ENCODE results near the gene SLC35G4. TPM values are rescaled to one million over a fixed set of nuclear protein-coding genes. Genes with fewer than 3 reads are reported as not detected.
"Not testable (repeated sequence)": the region's sequence is repeated elsewhere in the genome, so short reads cannot be mapped to it uniquely, and the experiment has no call there.

The SLC35G4 gene
- not detected in 2 replicates for total RNA-seq (2014; rRNA removed; shearing (Covaris generic))

GRCh38 chr18:11609488-11609887 is at the start of gene SLC35G4:
Gene SLC35G4, plus strand, starts transcription at chr18:11609596. Its CDS starts 0 bp downstream, at chr18:11609596.
- not testable (repeated sequence) for DNase-seq (ENCODE audit: low spot score)

GRCh38 chr18:11561293-11561692 is 48.1 kb upstream of the SLC35G4 start:
- no peak for DNase-seq (ENCODE audit: low spot score)

GRCh38 chr18:11565716-11566115 is 43.7 kb upstream of the SLC35G4 start:
- DNase-seq (ENCODE audit: low spot score): no peak

GRCh38 chr18:11566236-11566965 is 43.0 kb upstream of the SLC35G4 start:
- no peak for DNase-seq (ENCODE audit: low spot score)

DNA sequence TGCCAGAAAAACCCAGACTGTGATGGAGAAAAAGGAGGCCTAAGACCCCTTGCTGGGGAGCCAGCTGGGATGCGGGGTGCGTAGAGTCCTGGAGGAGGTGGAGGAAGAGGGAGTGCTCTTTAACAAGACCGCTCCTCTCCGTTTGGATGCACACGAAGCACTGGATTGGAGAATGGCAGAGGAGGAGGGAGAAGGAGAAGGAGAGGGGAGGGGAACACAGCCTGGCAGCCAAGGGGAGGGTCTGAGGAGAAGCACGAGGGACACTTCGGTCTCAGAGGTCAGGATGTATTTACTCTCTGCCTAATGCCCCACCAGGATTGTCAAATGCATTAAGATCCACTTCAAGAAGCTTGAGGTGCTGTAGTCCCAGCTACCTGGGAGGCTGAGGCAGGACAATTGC is 42.0 kb upstream of the SLC35G4 start:
- no peak for DNase-seq (ENCODE audit: low spot score)

- DNase-seq (ENCODE audit: low spot score): no peak
These were observed 39.3 kb upstream of the SLC35G4 start for GRCh38 chr18:11570073-11570588.

- peak; percentile 31 for DNase-seq (ENCODE audit: low spot score)
These were observed 38.5 kb upstream of the SLC35G4 start for GRCh38 chr18:11570769-11571412.

DNA sequence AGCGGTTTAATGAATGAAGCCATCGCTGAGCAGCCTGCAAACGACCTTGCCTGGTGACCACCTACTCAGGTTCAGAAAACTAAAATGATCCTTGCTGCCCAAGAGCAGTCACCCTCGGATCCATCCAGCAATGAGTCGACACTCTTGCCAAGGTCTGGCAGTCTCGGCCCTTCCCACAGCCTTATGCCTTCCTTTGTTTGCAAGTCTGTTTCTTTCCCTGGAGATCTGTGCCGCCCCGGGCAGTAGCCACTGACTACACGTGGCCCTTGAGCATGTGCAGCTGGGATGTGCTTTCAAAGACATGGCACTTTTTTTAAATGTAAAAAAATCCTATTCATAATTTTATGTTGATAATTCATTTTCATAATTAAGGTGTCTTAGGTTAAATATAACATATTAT is 37.2 kb upstream of the SLC35G4 start:
- DNase-seq (ENCODE audit: low spot score): no peak

DNA sequence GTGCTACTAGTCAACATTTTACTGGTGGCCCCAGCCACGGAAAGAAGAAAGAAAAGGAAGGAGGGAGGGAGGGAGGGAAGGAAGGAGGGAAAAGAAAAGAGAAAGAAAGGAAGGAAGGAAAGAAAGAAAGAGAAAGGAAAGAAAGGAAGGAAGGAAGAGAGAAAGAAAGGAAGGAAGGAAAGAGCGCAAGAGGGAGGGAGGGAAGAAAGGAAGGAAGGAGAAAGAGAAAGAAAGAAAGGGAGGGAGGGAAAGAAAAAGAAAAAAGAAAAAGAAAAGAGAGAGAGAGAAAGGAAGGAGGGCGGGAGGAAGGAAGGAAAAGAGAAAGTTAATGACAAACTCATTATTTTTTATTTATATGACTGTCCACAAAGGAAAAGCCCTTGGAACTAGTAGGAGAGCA is 34.9 kb upstream of the SLC35G4 start:
- no peak for DNase-seq (ENCODE audit: low spot score)

DNA sequence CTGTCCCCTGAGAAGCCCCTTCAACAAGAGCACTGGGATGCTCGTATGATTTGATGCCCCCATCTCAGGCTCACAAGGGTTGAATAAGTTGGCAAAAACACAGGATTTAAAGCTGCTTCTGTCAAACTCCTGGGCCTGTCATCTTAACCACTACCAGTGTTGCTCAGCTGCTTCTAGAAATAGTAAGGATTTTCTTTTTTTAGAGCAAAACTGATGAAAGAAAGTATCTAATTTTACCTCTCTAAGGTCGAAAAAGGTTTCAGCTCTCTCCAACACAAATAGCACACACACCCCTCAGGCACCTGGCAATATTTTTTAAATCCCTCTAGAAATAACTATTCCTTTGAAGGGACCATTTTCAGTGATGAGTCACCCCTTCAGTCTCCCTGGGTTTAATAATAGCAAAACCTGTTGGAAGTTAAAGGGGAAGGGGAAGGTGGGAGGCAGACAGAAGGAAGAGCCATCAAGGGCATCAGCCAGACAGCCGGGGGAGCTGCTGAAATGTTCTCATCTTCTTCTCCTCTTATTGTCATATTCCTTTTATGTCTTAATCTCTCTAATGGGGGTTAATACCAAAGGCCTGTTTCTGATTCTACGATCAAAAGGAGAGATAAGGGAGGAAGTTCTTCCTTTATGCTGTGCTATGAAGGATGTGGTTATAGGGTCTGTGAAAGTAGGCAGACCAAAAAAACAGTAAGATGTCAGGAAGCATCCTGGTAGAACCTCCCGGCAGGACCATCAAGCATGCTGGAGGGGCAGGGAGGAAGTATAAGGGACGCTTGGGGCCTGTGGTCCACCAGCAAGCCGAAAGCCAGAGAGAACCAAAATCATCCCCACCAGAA is 31.9 kb upstream of the SLC35G4 start:
- no peak for DNase-seq (ENCODE audit: low spot score)

- no peak for DNase-seq (ENCODE audit: low spot score)
These were observed 30.6 kb upstream of the SLC35G4 start for GRCh38 chr18:11578799-11579198.

- no peak for DNase-seq (ENCODE audit: low spot score)
These were observed 29.5 kb upstream of the SLC35G4 start for GRCh38 chr18:11579916-11580315.

DNA sequence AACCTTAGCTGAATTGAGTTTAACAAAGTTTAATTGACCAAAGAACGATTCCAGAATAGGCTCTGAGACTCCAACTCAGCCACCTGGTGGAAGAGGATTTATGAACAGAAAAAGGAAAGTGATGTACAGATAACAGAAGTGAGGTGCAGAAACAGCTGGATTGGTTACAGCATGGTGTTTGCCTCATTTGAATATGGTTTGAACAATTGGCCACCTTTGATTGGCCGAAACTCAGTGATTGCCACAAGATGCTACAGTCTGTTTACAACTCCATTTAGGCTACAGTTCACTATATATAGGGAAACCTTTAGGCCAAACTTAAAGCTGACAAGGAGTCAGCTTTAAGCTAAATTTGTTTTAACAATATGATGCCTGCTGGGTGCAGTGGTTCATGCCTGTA is 28.1 kb upstream of the SLC35G4 start:
- no peak for DNase-seq (ENCODE audit: low spot score)

DNA sequence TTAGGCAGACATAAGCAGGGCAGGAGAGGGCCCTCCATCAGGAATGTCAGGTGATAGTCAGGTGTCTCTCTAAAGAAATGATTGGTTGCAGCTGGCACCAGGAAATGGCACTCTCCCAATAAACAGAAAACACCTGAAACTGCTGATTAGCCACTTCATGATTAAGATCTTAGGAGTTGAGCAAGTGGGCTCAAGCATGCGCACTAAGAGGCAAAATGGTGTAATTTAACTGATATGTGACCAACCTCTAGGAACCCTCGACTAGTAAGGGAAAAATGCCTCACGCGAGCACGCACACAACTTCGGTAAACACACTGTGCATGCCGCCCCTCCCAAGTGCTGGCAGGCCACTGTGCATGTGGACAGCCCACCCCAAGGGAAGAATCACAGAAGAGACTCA is 23.8 kb upstream of the SLC35G4 start:
- DNase-seq (ENCODE audit: low spot score): no peak

DNA sequence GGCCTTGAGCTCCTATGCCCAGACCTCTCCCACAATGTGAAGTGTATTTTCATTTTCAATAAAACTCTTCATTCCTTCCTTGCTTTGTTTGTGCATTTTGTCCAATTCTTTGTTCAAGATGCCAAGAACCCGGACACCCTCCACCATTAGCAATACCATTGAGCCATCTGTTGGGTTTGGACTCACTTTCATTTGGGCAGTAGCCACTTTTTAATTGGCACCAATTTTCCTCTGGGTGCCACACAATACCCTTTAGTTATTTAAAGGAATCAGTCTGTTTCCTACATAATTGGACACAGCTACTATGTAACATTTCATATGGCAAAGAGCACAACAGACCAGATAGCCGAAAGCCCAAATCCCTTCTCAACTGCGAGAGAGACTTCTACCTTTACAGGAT is 22.5 kb upstream of the SLC35G4 start:
- DNase-seq (ENCODE audit: low spot score): no peak

GRCh38 chr18:11587432-11587831 is 22.0 kb upstream of the SLC35G4 start:
- no peak for DNase-seq (ENCODE audit: low spot score)

- DNase-seq (ENCODE audit: low spot score): no peak
These were observed 21.6 kb upstream of the SLC35G4 start for GRCh38 chr18:11587846-11588245.

- DNase-seq (ENCODE audit: low spot score): no peak
These were observed 17.4 kb upstream of the SLC35G4 start for GRCh38 chr18:11591957-11592356.

GRCh38 chr18:11600321-11600720 is 9.1 kb upstream of the SLC35G4 start:
- no peak for DNase-seq (ENCODE audit: low spot score)

- DNase-seq (ENCODE audit: low spot score): no peak
These were observed 1.5 kb upstream of the SLC35G4 start for GRCh38 chr18:11607906-11608305.

DNA sequence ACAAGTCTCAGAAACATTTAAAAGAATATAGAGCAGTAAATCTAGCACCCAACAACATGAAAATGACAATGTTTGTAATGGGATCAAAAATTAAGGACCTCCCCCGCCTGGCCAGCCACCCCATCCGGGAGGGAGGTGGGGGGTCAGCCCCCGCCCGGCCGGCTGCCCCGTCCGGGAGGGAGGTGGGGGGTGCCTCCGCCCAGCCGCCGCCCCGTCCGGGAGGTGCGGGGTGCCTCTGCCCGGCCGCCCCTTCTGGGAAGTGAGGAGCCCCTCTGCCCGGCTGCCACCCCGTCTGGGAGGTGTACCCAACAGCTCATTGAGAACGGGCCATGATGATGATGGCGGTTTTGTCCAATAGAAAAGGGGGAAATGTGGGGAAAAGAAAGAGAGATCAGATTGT is 778 bp upstream of the SLC35G4 start:
- not testable (repeated sequence) for DNase-seq (ENCODE audit: low spot score)

DNA sequence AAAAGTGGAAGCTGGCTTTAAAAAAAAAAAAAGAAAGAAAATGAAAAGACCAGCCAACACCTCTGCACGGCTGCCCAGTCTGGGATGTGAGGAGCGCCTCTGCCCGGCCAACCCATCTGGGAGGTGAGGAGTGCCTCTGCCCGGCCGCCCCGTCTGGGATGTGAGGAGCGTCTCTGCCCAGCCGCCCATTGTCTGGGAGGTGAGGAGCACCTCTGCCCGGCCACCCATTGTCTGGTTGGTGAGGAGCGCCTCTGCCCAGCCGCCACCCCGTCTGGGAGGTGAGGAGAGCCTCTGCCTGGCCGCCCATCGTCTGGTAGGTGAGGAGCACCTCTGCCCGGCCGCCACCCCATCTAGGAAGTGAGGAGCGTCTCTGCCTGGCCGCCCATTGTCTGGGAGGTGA is 3.7 kb downstream of the SLC35G4 start:
- not testable (repeated sequence) for DNase-seq (ENCODE audit: low spot score)

Data from A172 (cell line).